T-helper 1 cell treated with Interleukin-12 subunit alpha and Interleukin-12 subunit beta and Interleukin-4 antibody, amounts not matched to agents 30 μg/mL and 1 μg/mL, for 36 hours (primary cell): ENCODE results near the gene KRT81.
"Not testable (repeated sequence)": the region's sequence is repeated elsewhere in the genome, so short reads cannot be mapped to it uniquely, and the experiment has no call there.

Source experiments
- H3K27ac Mint-ChIP-seq: one replicate; pipeline ENCODE4 v1.8.0; 2021; ENCODE audit warnings: mild to moderate bottlenecking, mixed read lengths
- H3K27me3 Mint-ChIP-seq: one replicate; pipeline ENCODE4 v1.8.0; 2021; ENCODE audit warnings: low read depth, mixed read lengths
- H3K36me3 Mint-ChIP-seq: one replicate; pipeline ENCODE4 v1.8.0; 2021; ENCODE audit warnings: low read depth, mixed read lengths
- H3K4me1 Mint-ChIP-seq: one replicate; pipeline ENCODE4 v1.8.0; 2021; ENCODE audit warnings: low read depth, mixed read lengths
- H3K4me3 Mint-ChIP-seq: one replicate; pipeline ENCODE4 v1.8.0; 2021; ENCODE audit warnings: mild to moderate bottlenecking, moderate library complexity, mixed read lengths
- H3K9me3 Mint-ChIP-seq: one replicate; pipeline ENCODE4 v1.8.0; 2021; ENCODE audit warnings: mixed read lengths

Gene KRT81

DNA sequence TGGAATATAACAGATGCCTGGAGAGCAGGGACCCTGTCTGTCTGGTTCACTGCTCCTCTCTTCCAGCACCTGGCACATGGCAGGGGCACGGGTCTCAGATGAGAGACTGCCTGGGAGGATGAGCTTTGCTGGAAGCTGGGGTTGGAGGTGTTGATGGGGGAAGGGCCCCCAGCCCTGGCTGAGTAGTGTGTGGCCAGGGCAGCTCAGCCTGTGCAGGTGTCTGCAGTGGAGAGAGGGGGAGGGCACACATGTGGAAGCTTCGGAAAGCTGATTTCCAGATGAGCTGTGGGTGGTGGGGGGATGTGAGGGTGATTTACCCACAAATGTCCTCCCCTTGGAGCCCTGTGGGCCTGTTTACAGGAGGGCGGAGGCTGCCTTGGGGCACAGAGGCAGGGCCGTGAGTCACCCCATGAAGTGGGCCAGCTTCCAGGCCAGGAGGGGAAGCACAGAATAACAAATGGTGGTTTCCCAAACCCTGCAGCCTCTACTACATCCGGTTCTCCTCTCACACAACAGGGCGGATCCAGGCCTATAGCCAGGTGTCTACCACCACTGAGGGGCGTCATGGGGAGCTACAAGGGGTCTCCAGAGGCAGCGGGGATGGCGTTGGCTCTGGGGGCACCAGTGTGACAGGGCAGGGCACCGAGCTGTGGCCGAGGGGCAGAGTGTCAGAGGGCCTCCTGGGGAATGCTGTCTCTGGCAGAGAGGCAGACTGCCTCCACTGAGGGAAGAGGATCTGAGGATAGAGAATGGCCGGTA is 47.3 kb downstream of the KRT81 start:
- peaks cover 65% of the 10 kb centered on the region for H3K4me1 Mint-ChIP-seq
- peaks cover 8% of the 10 kb centered on the region for H3K27me3 Mint-ChIP-seq
- peak overlapping the region; percentile 94 for H3K4me3 Mint-ChIP-seq
- H3K36me3 Mint-ChIP-seq: peaks cover 26% of the 10 kb centered on the region
- H3K9me3 Mint-ChIP-seq: no peaks in the 10 kb centered on the region
- H3K27ac Mint-ChIP-seq: peak overlapping the region; percentile 100

DNA sequence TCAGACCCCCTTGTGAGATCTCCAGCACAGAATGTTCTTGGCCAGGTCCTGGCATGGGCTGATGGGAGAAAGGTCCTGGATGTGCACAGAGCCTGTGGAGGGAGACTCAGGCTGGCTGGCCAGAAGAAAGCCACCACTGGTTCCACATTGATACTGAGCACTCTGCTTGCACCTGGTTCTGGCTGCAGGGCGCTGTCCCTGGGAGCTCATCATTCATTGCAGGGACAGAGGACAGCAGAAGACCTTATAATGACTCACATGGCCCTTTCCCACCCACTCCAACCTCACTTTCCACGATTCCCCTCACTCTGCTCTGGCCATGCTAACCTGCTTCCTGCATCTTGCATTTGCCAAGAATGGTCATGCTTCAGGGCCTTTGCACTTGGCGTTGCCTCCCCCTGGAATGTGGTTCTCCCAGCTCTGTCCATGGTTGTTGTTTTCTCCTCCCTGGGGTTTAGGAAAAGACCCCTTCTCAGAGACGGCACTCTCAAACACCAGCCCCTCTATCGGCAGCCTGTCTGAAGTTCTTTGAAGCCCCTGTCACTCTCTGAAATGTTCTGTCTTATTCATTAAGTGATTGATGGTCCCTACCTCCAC is 48.0 kb downstream of the KRT81 start:
- H3K27me3 Mint-ChIP-seq: peaks cover 12% of the 10 kb centered on the region
- peak overlapping the region; percentile 94 for H3K4me3 Mint-ChIP-seq
- no peaks in the 10 kb centered on the region for H3K9me3 Mint-ChIP-seq
- peak overlapping the region; percentile 100 for H3K27ac Mint-ChIP-seq
- peaks cover 26% of the 10 kb centered on the region for H3K36me3 Mint-ChIP-seq
- peaks cover 61% of the 10 kb centered on the region for H3K4me1 Mint-ChIP-seq

DNA sequence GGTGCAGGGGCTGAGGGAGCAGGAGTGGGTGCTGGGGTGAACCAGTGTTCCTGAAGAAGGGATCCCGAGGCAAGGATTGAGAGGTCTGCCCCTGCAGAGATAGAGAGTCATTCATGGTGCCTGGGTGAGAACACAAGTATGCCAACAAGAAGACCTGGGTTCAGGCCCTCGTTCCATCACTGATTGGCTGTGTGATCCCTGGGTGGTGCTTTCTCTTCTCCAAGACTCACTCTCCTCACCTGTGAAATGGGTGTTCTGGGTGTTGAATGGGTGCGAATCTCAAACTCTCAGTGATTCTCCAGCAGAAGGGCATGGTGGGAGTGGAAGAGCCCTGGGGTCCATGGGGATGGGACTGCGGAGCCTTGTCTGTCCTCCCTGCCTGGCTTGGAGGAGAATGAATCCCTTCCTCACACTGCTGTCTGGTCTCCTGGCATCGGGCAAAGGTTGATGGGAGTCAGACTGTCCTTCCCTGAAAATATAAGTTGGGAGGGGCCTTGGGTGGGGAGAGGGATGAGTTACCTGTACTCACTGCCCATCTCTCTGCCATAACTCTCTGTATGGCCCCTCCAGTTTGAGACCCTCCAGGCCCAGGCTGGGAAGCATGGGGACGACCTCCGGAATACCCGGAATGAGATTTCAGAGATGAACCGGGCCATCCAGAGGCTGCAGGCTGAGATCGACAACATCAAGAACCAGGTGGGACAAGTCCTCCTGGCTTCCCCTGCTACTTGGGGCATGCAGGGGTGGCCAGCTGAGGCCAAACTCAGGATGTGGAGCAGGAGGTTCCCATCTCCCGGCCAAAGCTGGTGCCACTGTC is 48.7 kb downstream of the KRT81 start:
- no peak overlapping the region for H3K4me3 Mint-ChIP-seq
- peaks cover 20% of the 10 kb centered on the region for H3K36me3 Mint-ChIP-seq
- peak overlapping the region; percentile 100 for H3K27ac Mint-ChIP-seq
- H3K27me3 Mint-ChIP-seq: peaks cover 12% of the 10 kb centered on the region
- peaks cover 55% of the 10 kb centered on the region for H3K4me1 Mint-ChIP-seq
- H3K9me3 Mint-ChIP-seq: no peaks in the 10 kb centered on the region

DNA sequence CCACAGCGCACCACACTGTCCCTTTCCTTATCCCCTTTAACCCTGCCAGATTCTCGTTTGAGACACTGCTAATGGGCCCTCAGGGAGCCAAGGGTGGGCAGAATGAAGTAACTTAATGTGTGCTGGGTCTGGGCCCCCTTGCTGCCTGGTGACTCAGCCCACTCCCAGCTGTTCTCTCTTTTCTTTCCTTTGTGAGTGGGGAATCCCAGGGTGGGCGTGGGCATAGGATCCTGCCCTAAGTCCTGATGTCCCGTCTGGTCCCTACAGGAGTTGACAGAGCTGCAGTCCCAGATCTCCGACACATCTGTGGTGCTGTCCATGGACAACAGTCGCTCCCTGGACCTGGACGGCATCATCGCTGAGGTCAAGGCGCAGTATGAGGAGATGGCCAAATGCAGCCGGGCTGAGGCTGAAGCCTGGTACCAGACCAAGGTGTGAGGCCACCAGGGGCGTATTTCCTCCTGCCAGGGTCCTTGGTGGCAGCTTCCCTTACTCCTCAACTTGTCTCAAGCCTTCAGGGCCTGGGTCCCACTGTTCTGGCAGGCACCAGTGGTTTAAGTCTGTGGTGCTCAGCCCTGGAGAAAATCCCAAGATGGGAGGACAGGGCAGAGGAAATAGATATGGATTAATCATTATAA is 50.0 kb downstream of the KRT81 start:
- Mint-ChIP-seq H3K27ac (no peak overlapping the region), H3K27me3 (peaks cover 12% of the 10 kb centered on the region), H3K9me3 (no peaks in the 10 kb centered on the region), H3K36me3 (peaks cover 8% of the 10 kb centered on the region), H3K4me3 (no peak overlapping the region), H3K4me1 (peaks cover 42% of the 10 kb centered on the region)

DNA sequence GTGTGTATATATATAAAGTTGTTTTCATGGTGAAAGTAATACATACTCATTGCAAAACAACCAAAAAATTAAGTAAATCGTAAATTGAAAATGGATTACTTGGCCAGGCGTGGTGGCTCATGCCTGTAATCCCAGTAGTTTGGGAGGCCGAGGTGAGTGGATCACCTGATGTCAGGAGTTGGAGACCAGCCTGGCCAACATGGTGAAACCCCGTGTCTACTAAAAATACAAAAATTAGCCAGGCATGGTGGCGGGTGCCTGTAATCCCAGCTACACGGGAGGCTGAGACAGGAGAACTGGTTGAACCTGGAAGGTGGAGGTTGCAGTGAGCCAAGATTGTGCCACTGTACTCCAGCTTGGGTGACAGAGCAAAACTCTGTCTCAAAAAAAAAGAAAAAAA is 51.1 kb downstream of the KRT81 start:
- H3K27me3 Mint-ChIP-seq: peaks cover 16% of the 10 kb centered on the region
- not testable (repeated sequence) for H3K9me3 Mint-ChIP-seq, H3K27ac Mint-ChIP-seq

DNA sequence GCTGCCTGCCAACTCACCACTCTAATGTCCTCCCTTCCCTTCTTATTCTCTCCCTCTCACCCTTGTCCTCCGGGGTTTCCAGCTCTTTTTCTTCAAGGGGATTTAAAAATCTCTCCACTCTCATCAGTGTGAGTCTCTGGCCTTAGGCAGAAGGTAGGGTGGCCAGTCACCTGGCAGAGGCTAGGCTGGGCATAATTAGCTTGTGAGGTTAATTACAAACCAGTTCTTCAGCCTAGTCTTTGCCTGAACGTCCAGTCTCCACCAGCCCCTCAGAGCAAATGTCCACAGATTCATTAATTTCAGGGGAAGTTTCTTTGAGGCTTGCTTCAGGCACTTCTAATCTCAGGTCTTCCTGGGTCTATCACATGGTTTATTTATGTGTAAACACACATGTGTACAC is 51.6 kb downstream of the KRT81 start:
- Mint-ChIP-seq H3K27me3 (peaks cover 18% of the 10 kb centered on the region), H3K4me1 (peaks cover 28% of the 10 kb centered on the region), H3K27ac (no peak overlapping the region), H3K9me3 (no peaks in the 10 kb centered on the region), H3K4me3 (no peak overlapping the region), H3K36me3 (peaks cover 2% of the 10 kb centered on the region)

More for the DNA sequence above, 51.1 kb downstream of the KRT81 start:
- H3K4me3 Mint-ChIP-seq, H3K36me3 Mint-ChIP-seq: not testable (repeated sequence)
- peaks cover 32% of the 10 kb centered on the region for H3K4me1 Mint-ChIP-seq

DNA sequence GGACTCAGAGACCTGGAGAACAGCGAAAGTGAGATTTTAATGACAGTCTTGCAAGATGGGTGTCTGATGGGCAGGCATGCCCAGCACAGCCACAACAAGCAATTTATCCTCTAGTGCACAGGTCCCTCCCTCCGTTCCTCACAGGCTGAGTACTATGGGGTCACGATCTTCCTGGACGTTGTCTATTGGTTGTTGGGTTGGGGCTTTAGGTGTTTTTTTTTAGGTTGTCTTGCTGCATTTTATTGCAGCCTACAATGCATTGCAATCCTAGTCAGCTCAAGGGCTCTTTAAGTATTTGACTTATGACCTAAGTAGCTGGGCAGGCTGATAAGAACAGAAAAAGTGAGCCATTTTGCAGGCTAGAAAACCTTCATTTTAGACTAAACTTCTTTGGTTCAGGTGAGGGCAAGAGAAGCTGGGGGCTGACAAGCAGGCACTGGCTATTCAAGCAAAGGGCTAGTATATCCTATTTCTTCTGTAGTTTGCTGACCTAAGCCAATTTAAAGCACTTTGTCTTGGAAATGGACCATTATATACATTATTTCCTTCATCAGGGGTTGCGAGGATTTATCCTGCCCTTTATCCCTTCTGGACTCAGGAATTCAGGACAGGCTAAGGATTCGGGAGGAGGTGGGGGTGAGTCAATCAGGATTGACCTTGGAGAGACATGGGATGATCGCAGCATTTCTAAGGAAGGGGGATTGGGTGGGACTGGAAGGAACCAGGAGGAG is 52.3 kb downstream of the KRT81 start:
- Mint-ChIP-seq H3K27me3 (peaks cover 24% of the 10 kb centered on the region), H3K27ac (no peak overlapping the region), H3K9me3 (no peaks in the 10 kb centered on the region), H3K36me3 (peaks cover 2% of the 10 kb centered on the region), H3K4me1 (peaks cover 26% of the 10 kb centered on the region), H3K4me3 (no peak overlapping the region)

DNA sequence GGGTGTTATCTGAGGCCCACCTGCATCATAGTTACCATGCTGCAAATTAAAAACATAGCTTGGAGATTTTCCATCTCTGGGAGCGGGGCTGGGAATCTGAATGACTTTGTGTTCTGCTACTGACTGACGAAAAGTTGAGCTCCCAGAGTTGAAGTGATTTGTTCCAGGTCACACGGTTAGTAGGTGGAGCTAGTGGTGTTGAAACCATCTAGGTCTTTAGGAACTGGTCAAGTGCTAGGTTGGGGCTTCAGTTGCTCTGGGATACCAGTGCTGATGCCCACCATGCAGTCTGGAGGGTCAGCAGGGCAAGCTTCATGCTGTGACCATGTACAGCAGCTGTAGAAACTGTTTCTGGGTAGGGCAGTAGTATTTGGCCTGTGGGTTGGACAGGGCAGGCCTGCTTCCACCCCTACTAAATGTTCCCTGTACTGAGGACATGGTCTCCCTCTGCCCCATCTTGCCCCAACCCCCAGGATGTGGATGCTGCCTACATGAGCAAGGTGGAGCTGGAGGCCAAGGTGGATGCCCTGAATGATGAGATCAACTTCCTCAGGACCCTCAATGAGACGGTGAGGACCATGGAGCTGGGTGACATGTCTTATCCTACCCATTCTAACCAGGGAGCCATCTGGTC is 53.0 kb downstream of the KRT81 start:
- peaks cover 29% of the 10 kb centered on the region for H3K27me3 Mint-ChIP-seq
- H3K36me3 Mint-ChIP-seq: no peaks in the 10 kb centered on the region
- no peaks in the 10 kb centered on the region for H3K9me3 Mint-ChIP-seq
- H3K27ac Mint-ChIP-seq: no peak overlapping the region
- peaks cover 21% of the 10 kb centered on the region for H3K4me1 Mint-ChIP-seq
- no peak overlapping the region for H3K4me3 Mint-ChIP-seq

DNA sequence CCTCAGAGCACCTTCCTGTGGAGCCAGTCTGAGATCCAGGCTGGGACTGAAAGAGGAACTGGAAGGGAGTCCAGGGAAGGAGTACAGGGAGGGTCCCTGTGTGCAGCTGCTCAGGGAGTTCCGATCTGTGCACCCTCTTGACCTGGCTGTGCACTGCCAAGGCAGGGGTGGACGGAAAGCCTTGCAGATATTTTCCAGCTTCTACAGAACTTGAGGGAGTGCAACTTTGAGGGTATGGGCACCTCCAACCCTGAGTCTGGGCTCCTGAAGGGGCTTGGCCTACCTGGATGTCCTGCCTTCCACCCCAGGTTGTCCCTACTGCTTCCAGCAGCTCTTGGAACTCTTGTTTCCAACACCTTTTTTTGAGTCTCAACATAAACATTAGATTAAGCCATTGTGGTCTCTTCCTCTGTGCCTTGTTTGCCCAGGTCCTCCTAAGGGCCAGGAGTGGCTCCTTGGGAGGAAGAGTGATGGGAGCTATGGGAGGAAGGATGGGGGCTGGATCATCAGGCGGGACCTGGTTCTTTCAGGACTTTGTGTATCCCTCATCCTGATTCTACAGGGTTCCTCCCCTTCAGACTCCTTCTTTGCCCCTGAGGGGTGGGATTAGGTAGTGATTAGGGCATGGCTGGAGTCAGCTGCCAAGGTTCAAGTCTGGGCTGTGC is 54.8 kb downstream of the KRT81 start:
- Mint-ChIP-seq H3K4me3 (no peak overlapping the region), H3K9me3 (no peaks in the 10 kb centered on the region), H3K4me1 (peaks cover 11% of the 10 kb centered on the region), H3K27ac (no peak overlapping the region), H3K36me3 (no peaks in the 10 kb centered on the region), H3K27me3 (peaks cover 44% of the 10 kb centered on the region)
